AG08396 (cell line): ENCODE data around the gene ALDH1B1.
"Not testable (repeated sequence)": the region's sequence is repeated elsewhere in the genome, so short reads cannot be mapped to it uniquely, and the experiment has no call there.

ENCODE experiments used
- DNase-seq: peaks from one replicate; pipeline ENCODE4 v3.0.0; 2012; ENCODE audit warnings: low spot score, mixed read lengths

The ALDH1B1 gene

GRCh38 chr9:38361473-38361850 is 31.0 kb upstream of the ALDH1B1 start:
- no peak for DNase-seq

GRCh38 chr9:38362852-38363588 is 29.5 kb upstream of the ALDH1B1 start:
- peak; percentile 77 for DNase-seq

GRCh38 chr9:38363589-38363925 is 28.9 kb upstream of the ALDH1B1 start:
- DNase-seq, result no peak

- no peak for DNase-seq
Observed at GRCh38 chr9:38367898-38368297, 24.6 kb upstream of the ALDH1B1 start.

- no peak for DNase-seq
Observed at GRCh38 chr9:38368731-38369130, 23.8 kb upstream of the ALDH1B1 start.

GRCh38 chr9:38370176-38370575 is 22.3 kb upstream of the ALDH1B1 start:
- DNase-seq, result no peak

GRCh38 chr9:38371495-38371894 is 21.0 kb upstream of the ALDH1B1 start:
- no peak for DNase-seq

- DNase-seq, result no peak
Observed at GRCh38 chr9:38372762-38373619, 19.5 kb upstream of the ALDH1B1 start.

GRCh38 chr9:38373679-38374078 is 18.8 kb upstream of the ALDH1B1 start:
- no peak for DNase-seq

- no peak for DNase-seq
Observed at GRCh38 chr9:38374847-38375571, 17.5 kb upstream of the ALDH1B1 start.

GRCh38 chr9:38375572-38375963 is 16.9 kb upstream of the ALDH1B1 start:
- DNase-seq, result no peak

- no peak for DNase-seq
Observed at GRCh38 chr9:38376021-38376670, 16.4 kb upstream of the ALDH1B1 start.

GRCh38 chr9:38377336-38378083 is 15.0 kb upstream of the ALDH1B1 start:
- DNase-seq, result not testable (repeated sequence)

- DNase-seq, result no peak
Observed at GRCh38 chr9:38380230-38380871, 12.2 kb upstream of the ALDH1B1 start.

- no peak for DNase-seq
Observed at GRCh38 chr9:38380872-38381534, 11.5 kb upstream of the ALDH1B1 start.

- DNase-seq, result no peak
Observed at GRCh38 chr9:38382141-38382540, 10.4 kb upstream of the ALDH1B1 start.

- no peak for DNase-seq
Observed at GRCh38 chr9:38384990-38385848, 7.3 kb upstream of the ALDH1B1 start.

- no peak for DNase-seq
Observed at GRCh38 chr9:38385896-38386295, 6.6 kb upstream of the ALDH1B1 start.

GRCh38 chr9:38386319-38386895 is 6.1 kb upstream of the ALDH1B1 start:
- no peak for DNase-seq
